ENCODE data around the gene SERPINB2.
A peak's percentile ranks its signal among the peaks of the same experiment; 100 is the strongest.

Gene SERPINB2

DNA sequence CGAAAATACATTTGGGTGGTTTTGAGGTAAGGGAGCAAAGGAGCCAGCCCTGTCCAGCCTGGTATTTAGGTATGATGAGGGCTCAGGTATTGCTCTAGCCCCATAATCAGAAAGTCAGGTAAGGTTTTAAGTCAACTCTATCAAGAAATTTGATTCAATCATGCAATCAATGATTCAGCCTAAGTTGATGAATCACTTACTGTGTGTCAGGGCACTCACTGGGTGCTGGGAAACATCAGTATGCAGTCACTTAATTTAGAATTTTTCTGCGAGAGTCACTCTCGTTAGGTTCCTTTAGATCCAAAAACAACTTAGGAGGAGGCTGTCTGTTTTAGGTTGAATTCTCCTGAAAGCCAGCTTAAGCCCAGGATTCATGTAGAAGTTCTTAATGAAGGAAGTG lies 17.7 kb upstream of the SERPINB2 start:
- TF ChIP-seq, protein P1, sequence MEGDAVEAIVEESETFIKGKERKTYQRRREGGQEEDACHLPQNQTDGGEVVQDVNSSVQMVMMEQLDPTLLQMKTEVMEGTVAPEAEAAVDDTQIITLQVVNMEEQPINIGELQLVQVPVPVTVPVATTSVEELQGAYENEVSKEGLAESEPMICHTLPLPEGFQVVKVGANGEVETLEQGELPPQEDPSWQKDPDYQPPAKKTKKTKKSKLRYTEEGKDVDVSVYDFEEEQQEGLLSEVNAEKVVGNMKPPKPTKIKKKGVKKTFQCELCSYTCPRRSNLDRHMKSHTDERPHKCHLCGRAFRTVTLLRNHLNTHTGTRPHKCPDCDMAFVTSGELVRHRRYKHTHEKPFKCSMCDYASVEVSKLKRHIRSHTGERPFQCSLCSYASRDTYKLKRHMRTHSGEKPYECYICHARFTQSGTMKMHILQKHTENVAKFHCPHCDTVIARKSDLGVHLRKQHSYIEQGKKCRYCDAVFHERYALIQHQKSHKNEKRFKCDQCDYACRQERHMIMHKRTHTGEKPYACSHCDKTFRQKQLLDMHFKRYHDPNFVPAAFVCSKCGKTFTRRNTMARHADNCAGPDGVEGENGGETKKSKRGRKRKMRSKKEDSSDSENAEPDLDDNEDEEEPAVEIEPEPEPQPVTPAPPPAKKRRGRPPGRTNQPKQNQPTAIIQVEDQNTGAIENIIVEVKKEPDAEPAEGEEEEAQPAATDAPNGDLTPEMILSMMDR (IDR thresholded peaks at IDR 0.05; ENCODE audit: low read depth, low read length), result no peak
- DNase-seq (ENCODE audit: low read depth in 2 of 2), result peak in 1 of 2 donors; percentile 49
- H3K4me3 ChIP-seq (replicated peaks in 1 of 2; ENCODE audit: low read depth in 2 of 2, low read length in 2 of 2), result no peak overlapping the region

DNA sequence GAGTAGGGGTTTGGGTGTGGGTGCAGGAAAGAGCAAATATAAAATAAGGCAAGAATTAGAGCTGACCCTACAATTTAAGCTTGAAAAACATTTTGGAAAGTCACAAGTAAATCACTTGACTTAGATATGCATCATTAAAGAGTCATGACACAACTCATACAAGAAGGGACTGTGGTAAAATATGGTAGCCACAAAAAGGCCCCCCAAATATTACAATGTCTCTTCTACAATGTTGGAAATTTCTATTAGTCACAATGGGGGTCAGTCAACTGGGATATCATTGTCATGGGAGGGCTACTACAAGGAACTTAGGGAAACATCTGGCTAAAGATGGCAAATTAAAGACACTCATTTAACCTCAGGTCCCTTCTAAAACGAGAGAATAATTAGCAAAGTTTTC lies 15.7 kb upstream of the SERPINB2 start:
- H3K4me3 ChIP-seq (replicated peaks in 1 of 2; ENCODE audit: low read depth in 2 of 2, low read length in 2 of 2), result no peak overlapping the region
- TF ChIP-seq, protein P1 (IDR thresholded peaks at IDR 0.05; ENCODE audit: low read depth, low read length), result no peak
- no peak for DNase-seq (ENCODE audit: low read depth in 2 of 2)

DNA sequence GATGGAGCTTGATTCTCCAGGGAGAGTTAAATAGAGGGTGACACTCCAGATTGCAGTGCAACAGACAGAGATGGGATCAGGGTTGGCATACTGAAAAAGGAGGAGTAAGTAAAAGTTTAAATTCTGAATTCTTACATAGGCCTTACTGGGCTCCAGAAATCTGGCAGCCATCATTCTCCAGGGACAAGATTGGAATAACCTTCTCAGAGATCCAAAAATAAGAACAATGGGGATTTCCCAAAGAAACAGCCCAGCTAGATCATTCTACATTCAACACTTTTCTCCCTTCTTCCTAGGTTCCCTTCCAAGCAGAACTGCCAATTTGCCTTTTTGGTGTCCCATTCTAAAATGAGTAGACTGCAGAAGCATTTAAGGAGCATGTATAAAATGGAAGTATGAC lies 14.9 kb upstream of the SERPINB2 start:
- H3K4me3 ChIP-seq (replicated peaks in 1 of 2; ENCODE audit: low read depth in 2 of 2, low read length in 2 of 2), result no peak overlapping the region
- TF ChIP-seq, protein P1 (IDR thresholded peaks at IDR 0.05; ENCODE audit: low read depth, low read length), result no peak
- no peak for DNase-seq (ENCODE audit: low read depth in 2 of 2)

DNA sequence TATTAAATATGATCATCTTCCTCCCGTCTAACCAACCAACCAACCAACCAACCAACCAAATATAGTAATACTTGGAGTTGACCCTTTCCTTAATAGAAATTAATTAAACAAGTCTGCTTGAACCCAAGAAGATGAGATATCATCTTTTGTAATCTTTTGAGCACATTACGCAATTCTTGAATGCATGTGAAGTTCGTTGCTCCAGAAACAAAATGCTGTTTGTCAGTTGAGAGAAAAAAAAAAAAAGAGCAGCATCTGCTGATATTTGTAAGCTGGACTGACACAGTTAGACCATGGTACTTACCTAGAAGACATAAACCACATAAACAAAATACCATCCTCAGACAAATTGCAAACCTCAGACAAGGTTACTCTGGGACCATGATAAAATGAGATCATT lies 9.2 kb upstream of the SERPINB2 start:
- no peak overlapping the region for H3K4me3 ChIP-seq (replicated peaks in 1 of 2; ENCODE audit: low read depth in 2 of 2, low read length in 2 of 2)
- DNase-seq (ENCODE audit: low read depth in 2 of 2), result peak; percentile 39 to 53
- TF ChIP-seq, protein P1 (IDR thresholded peaks at IDR 0.05; ENCODE audit: low read depth, low read length), result no peak

DNA sequence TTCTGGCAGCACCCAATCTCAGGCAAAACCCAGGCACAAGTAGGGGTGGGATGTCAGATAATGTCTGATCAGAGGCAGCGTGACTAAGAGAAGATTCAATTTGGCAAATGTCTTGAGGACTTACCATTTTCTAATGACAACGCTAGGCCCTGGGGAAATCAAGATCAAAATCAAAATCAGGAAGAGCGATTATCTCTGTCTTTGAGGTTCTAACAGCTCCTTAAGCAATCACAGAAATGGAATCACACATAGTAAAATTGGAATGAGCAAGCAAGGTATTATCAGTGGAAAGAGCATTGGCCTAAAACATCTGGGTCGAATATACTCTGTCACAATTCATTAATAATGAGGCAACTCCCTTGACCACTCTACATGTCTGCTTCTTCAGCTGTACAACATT lies 8.6 kb upstream of the SERPINB2 start:
- no peak overlapping the region for H3K4me3 ChIP-seq (replicated peaks in 1 of 2; ENCODE audit: low read depth in 2 of 2, low read length in 2 of 2)
- no peak for DNase-seq (ENCODE audit: low read depth in 2 of 2)
- TF ChIP-seq, protein P1 (IDR thresholded peaks at IDR 0.05; ENCODE audit: low read depth, low read length), result no peak

DNA sequence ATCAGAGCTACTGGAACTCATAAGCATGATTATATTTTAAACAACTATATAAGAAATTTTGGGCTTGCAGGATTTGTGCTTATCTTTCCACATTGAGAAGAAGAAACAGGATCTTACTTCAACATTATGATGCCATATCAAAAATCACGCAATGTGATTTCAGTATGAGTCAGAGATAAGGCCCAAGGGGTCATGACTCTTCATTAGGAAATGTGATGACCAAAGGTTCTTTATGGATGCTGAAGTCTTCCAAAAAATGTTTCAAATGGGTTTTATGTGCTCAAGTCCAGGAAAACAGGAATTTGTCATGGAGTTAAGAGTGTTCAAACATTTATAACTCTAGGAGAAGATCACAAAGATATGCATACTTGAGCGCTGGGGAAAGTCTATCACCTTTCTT lies 7.8 kb upstream of the SERPINB2 start:
- no peak overlapping the region for H3K4me3 ChIP-seq (replicated peaks in 1 of 2; ENCODE audit: low read depth in 2 of 2, low read length in 2 of 2)
- TF ChIP-seq, protein P1 (IDR thresholded peaks at IDR 0.05; ENCODE audit: low read depth, low read length), result no peak
- peak in 1 of 2 donors; percentile 11 for DNase-seq (ENCODE audit: low read depth in 2 of 2)

DNA sequence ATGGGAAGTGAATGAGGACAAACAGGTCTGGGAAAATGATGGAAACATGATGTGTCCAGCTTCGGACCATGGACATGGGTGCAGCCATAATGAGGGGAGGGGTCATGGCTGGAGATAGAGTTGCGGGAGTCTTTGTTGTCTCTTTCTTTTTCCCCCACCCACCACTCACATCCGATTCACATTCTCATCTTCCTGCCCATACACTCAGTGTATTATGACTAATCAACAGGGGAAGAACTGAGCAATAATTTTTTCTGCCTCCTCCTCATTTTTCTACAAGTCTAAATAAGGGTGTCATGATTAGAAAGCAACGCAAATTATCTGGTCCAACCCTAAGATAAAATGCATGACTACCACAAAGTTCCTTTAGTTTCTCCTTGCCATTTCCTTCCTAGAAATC lies 5.7 kb upstream of the SERPINB2 start:
- H3K4me3 ChIP-seq (replicated peaks in 1 of 2; ENCODE audit: low read depth in 2 of 2, low read length in 2 of 2), result no peak overlapping the region
- DNase-seq (ENCODE audit: low read depth in 2 of 2), result peak; percentile 42 to 48
- TF ChIP-seq, protein P1 (IDR thresholded peaks at IDR 0.05; ENCODE audit: low read depth, low read length), result no peak
